ENCODE results near the gene MAN2A1. TPM values are rescaled to one million over a fixed set of nuclear protein-coding genes. Genes with fewer than 3 reads are reported as not detected.

Gene MAN2A1
- polyA plus RNA-seq, 1 donor (not counting 4 experiments of a cell fraction or from before 2014, with no cell fraction given): 63.8 TPM

- Histone ChIP-seq H4K20me1 (ENCODE audit: control insufficient read depth, extremely low read depth, insufficient read depth, low read length) (no peaks in the 10 kb centered on the region), H3K4me3 (ENCODE audit: control insufficient read depth in 2 of 3, extremely low read depth in 1 of 3, insufficient read depth in 2 of 3, low read depth in 1 of 3, low read length in 3 of 3) (no peak overlapping the region), H3K4me2 (ENCODE audit: control insufficient read depth, extremely low read depth, insufficient read depth, low read depth, low read length) (no peak overlapping the region), H3K9ac (ENCODE audit: control insufficient read depth, extremely low read depth, insufficient read depth, low read length) (no peak overlapping the region), H3K27me3 (ENCODE audit: control insufficient read depth, extremely low read depth, insufficient read depth, low read length) (no peaks in the 10 kb centered on the region), H3K4me1 (ENCODE audit: control insufficient read depth, extremely low read depth, insufficient read depth, low read length) (no peaks in the 10 kb centered on the region), H3K36me3 (ENCODE audit: control insufficient read depth in 2 of 2, extremely low read depth in 1 of 2, insufficient read depth in 2 of 2, low read length in 2 of 2) (no peaks in the 10 kb centered on the region), H2AFZ (ENCODE audit: control insufficient read depth, low read length) (peak overlapping the region; percentile 19), H3K27ac (ENCODE audit: control insufficient read depth, insufficient read depth, low read length) (no peak overlapping the region), H3K9me3 (ENCODE audit: control insufficient read depth, low read depth, low read length) (no peaks in the 10 kb centered on the region), H3K9me1 (ENCODE audit: control insufficient read depth, extremely low read depth, insufficient read depth, low read length) (no peaks in the 10 kb centered on the region), H3K79me2 (ENCODE audit: control insufficient read depth, insufficient read depth, low read length) (no peaks in the 10 kb centered on the region)
- no peak for DNase-seq (ENCODE audit: low read depth, low spot score)
- TF ChIP-seq CTCF (optimal IDR thresholded peaks at IDR 0.05 in 1 of 3, IDR thresholded peaks at IDR 0.05 in 1 of 3, conservative IDR thresholded peaks at IDR 0.05 in 1 of 3; ENCODE audit: extremely low read depth in 1 of 3, insufficient read depth in 2 of 3, low read length in 3 of 3) (no peak), EZH2 (IDR thresholded peaks at IDR 0.05; ENCODE audit: low read length) (no peak)
- no peak for FAIRE-seq
- dilution Hi-C loops (cut with MboI; ENCODE audit: extremely low pct_ligation_motif_present, low sequenced_read_pairs): no loop called here
Observed at GRCh38 chr5:109671136-109671535, 18.6 kb upstream of the MAN2A1 start.

- Histone ChIP-seq H3K36me3 (ENCODE audit: control insufficient read depth in 2 of 2, extremely low read depth in 1 of 2, insufficient read depth in 2 of 2, low read length in 2 of 2) (no peaks in the 10 kb centered on the region), H3K4me1 (ENCODE audit: control insufficient read depth, extremely low read depth, insufficient read depth, low read length) (no peaks in the 10 kb centered on the region), H3K27ac (ENCODE audit: control insufficient read depth, insufficient read depth, low read length) (no peak overlapping the region), H3K4me3 (ENCODE audit: control insufficient read depth in 2 of 3, extremely low read depth in 1 of 3, insufficient read depth in 2 of 3, low read depth in 1 of 3, low read length in 3 of 3) (no peak overlapping the region), H2AFZ (ENCODE audit: control insufficient read depth, low read length) (no peak overlapping the region), H3K9me1 (ENCODE audit: control insufficient read depth, extremely low read depth, insufficient read depth, low read length) (no peaks in the 10 kb centered on the region), H3K9ac (ENCODE audit: control insufficient read depth, extremely low read depth, insufficient read depth, low read length) (no peak overlapping the region), H3K4me2 (ENCODE audit: control insufficient read depth, extremely low read depth, insufficient read depth, low read depth, low read length) (no peak overlapping the region), H3K9me3 (ENCODE audit: control insufficient read depth, low read depth, low read length) (no peaks in the 10 kb centered on the region), H3K79me2 (ENCODE audit: control insufficient read depth, insufficient read depth, low read length) (no peaks in the 10 kb centered on the region), H3K27me3 (ENCODE audit: control insufficient read depth, extremely low read depth, insufficient read depth, low read length) (no peaks in the 10 kb centered on the region), H4K20me1 (ENCODE audit: control insufficient read depth, extremely low read depth, insufficient read depth, low read length) (no peaks in the 10 kb centered on the region)
- dilution Hi-C loops (cut with MboI; ENCODE audit: extremely low pct_ligation_motif_present, low sequenced_read_pairs): no loop called here
- FAIRE-seq (no peak), DNase-seq (ENCODE audit: low read depth, low spot score) (no peak)
- TF ChIP-seq EZH2 (IDR thresholded peaks at IDR 0.05; ENCODE audit: low read length): no peak
- TF ChIP-seq CTCF (optimal IDR thresholded peaks at IDR 0.05 in 1 of 3, IDR thresholded peaks at IDR 0.05 in 1 of 3, conservative IDR thresholded peaks at IDR 0.05 in 1 of 3; ENCODE audit: extremely low read depth in 1 of 3, insufficient read depth in 2 of 3, low read length in 3 of 3): no peak
Observed at GRCh38 chr5:109674596-109674995, 15.1 kb upstream of the MAN2A1 start.

Measured in keratinocyte (primary cell).